RWPE2 (cell line): ENCODE measurements around the gene TYMP.

Experiments used
- ATAC-seq: fragments of 200-7000 bp; cut with Tn5 transposase; 3 replicates; pipeline ENCODE4 v1.9.1; 2021; ENCODE audit warnings: low read depth
- DNase-seq: peaks from one replicate; pipeline ENCODE4 v3.0.0-alpha.2; 2020; ENCODE audit warnings: low spot score
- H3K27ac ChIP-seq: fragments of 450-650 bp; 2 replicates; pipeline ENCODE4 v1.5.1; 2017; ENCODE audit warnings: mild to moderate bottlenecking; ENCODE audit not compliant: poor library complexity, severe bottlenecking
- H3K27me3 ChIP-seq: fragments of 250-450 bp; sonication (Bioruptor Pico); 2 replicates; pipeline ENCODE4 v1.5.1; 2021; ENCODE audit warnings: mild to moderate bottlenecking, moderate library complexity; ENCODE audit not compliant: insufficient read depth, poor library complexity, severe bottlenecking
- H3K36me3 ChIP-seq: fragments of 250-450 bp; sonication (Bioruptor Pico); 2 replicates; pipeline ENCODE4 v1.5.1; 2020; ENCODE audit warnings: low read depth, mild to moderate bottlenecking, moderate library complexity
- H3K4me1 ChIP-seq: fragments of 250-450 bp; sonication (Bioruptor Pico); 2 replicates; pipeline ENCODE4 v1.5.1; 2021; ENCODE audit warnings: mild to moderate bottlenecking, moderate library complexity; ENCODE audit not compliant: insufficient read depth, poor library complexity, severe bottlenecking
- H3K4me3 ChIP-seq: fragments of 250-450 bp; sonication (Bioruptor Pico); 2 replicates; pipeline ENCODE4 v1.5.1; 2021; ENCODE audit warnings: mild to moderate bottlenecking, moderate library complexity; ENCODE audit not compliant: severe bottlenecking
- H3K9me3 ChIP-seq: fragments of 250-450 bp; sonication (Bioruptor Pico); 2 replicates; pipeline ENCODE4 v1.5.1; 2021; ENCODE audit warnings: mild to moderate bottlenecking, moderate library complexity; ENCODE audit not compliant: severe bottlenecking
- TF ChIP-seq, protein P1 (sequence below): fragments of 450-650 bp; IDR thresholded peaks from one replicate; pipeline ENCODE4 v1.5.1; 2017; ENCODE audit warnings: mild to moderate bottlenecking, moderate library complexity; ENCODE audit not compliant: poor library complexity, severe bottlenecking

Gene TYMP

DNA sequence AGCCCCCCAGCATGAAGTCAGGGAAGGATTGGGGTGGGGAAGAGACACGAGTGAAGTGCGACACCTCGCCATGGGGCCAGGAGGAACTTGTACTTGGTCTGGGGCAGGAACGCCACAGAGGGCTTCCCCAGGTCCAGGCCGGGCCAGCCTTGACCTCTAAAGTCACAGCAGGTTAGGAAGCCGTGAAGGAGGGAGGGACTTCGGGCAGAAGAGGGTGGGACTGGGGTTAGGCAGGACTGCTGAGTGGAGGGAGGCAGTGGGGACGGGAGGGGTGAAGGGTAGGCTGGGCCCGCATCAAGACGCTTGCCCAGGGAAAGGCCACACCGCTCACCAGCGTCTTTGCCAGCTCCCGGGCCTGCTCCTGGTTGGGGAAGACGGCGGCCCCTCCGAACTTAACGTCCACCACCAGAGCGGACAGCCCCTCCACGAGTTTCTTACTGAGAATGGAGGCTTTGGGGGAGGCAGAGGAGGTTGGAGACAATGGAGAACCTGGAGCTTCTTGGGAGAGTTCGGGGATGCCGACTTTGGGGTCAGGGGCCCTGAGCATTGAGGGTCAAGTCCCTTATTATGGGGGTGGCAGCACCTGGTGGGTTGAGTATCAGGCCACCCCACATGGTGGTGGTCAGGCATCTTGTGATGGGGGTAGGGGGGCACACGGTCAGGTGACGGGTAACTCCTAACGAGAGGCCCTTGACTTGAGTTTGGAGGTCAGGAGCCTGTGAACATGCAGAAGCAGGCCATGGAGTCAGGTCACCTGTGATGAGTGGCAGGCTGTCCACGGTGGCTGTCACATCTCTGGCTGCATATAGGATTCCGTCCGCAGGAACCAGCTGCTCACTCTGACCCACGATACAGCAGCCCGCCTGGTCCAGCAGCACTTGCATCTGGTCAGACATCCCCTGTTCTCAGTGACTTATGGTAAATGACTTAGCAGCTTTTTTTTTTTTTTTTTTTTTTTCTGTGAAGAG lies 2.7 kb downstream of the TYMP start:
- H3K4me1 ChIP-seq: no peaks in the 10 kb centered on the region
- 0 out of 3 replicates have a peak, but pooled peaks have one; percentile 1 for ATAC-seq
- H3K27me3 ChIP-seq: no peaks in the 10 kb centered on the region
- H3K36me3 ChIP-seq: peaks cover under 1% of the 10 kb centered on the region; the same call in 1 of the 2 replicates
- no peaks in the 10 kb centered on the region for H3K9me3 ChIP-seq
- peak overlapping the region; percentile 51 for H3K4me3 ChIP-seq
- TF ChIP-seq, protein P1, sequence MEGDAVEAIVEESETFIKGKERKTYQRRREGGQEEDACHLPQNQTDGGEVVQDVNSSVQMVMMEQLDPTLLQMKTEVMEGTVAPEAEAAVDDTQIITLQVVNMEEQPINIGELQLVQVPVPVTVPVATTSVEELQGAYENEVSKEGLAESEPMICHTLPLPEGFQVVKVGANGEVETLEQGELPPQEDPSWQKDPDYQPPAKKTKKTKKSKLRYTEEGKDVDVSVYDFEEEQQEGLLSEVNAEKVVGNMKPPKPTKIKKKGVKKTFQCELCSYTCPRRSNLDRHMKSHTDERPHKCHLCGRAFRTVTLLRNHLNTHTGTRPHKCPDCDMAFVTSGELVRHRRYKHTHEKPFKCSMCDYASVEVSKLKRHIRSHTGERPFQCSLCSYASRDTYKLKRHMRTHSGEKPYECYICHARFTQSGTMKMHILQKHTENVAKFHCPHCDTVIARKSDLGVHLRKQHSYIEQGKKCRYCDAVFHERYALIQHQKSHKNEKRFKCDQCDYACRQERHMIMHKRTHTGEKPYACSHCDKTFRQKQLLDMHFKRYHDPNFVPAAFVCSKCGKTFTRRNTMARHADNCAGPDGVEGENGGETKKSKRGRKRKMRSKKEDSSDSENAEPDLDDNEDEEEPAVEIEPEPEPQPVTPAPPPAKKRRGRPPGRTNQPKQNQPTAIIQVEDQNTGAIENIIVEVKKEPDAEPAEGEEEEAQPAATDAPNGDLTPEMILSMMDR: no peak
- peak; percentile 66 for DNase-seq
- H3K27ac ChIP-seq: peak overlapping the region; percentile 81

DNA sequence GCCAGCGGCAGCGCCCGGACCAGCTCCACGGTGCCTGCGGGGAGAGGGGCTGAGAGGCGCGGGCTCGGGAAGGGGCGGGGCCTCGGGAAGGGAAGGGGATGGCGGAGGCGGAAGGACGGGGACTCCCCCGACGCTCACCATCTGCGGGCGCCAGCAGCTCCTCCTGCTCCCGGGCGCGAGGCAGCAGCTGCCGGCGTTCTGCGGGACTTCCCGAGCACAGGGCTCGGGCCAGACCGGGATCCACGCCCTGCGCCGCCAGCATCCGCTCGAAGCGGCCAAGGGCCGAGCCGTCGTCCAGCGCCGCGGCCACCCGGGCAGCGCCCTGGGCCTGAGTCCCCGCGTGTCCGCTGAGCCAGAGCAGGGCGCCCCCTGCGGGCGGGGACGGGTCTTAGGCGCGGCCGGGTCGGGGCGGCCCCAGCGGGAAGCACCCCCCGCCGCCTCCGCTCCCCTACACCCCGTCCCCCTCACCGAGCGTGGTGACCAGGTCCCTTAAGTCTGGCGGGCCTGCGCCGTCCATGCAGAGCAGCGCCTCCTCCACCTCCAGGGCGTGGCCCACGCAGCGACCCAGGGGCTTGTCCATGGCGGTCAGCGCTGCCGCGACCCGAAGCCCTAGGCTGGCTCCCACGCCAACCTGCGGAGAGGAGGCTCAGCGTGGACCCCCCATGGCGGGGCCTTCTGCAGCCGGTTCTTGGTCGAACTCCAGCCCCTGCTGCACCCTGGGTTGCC lies 3.5 kb downstream of the TYMP start:
- no peaks in the 10 kb centered on the region for H3K27me3 ChIP-seq
- peaks cover 3% of the 10 kb centered on the region; the same call in 1 of the 2 replicates for H3K36me3 ChIP-seq
- H3K27ac ChIP-seq: peak overlapping the region; percentile 81
- peak overlapping the region; percentile 51 for H3K4me3 ChIP-seq
- H3K4me1 ChIP-seq: no peaks in the 10 kb centered on the region
- H3K9me3 ChIP-seq: no peaks in the 10 kb centered on the region
- TF ChIP-seq, protein P1: peak; percentile 74
- ATAC-seq (peak; percentile 19), DNase-seq (peak; percentile 81)

DNA sequence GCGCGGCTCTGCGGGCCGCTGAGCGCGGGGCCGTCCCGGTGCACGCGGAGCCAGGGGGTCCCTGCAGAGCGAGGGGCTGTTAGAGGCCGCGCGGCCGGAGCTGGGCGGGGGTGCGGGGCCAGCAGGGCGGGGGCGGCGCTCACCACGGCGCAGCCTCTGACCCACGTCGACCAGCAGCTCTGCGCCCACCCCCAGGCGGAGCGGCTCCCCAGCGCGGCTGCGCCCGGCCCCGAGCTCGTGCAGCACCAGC lies 4.0 kb downstream of the TYMP start:
- Histone ChIP-seq H3K4me3 (peak overlapping the region; percentile 51), H3K27me3 (no peaks in the 10 kb centered on the region), H3K36me3 (peaks cover 4% of the 10 kb centered on the region; the same call in 1 of the 2 replicates), H3K27ac (peak overlapping the region; percentile 81), H3K4me1 (no peaks in the 10 kb centered on the region), H3K9me3 (no peaks in the 10 kb centered on the region)
- DNase-seq (no peak), ATAC-seq (no peak)
- TF ChIP-seq, protein P1: no peak

DNA sequence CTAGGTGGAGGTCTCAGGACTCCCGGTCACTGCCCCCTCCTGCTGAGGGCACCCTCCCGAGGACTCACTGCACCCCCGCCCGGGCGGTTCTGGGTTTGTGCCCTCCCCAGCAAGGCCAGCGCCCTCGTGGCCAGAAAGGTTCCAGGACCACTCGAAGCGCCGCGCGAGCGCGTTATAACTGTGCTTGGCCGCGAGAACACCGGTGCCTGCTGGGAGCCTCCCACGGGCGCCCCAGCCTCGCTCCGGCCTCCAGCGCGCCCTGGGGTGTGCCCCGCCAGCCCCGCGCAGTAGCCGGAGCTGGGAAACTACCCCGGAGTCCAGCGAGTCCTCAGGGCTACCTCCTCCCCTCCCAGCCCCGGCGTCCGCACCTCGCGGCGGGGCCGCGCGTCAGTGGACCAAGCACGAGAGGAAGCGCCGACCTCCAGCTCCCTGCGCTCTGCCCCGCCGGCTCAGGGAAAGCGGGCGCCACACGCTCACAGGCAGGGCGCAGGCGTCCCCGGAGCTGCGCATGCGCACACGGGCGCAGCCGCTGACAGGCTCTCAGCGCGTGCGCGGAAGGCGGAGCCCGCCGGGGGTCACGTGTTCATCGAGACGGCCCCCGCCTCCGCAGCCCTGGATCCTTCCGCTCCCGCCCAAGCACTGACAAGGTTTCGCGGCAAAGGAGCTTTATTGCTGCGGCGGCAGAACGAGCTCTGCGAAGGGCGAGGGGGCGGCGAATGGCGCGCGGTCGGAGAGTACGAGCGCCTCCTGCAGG lies 4.5 kb downstream of the TYMP start, which contains the start of gene SCO2:
Gene SCO2, minus strand, starts transcription at position 495 of the 754 bp plus-strand sequence. CDS start 1,187 bp downstream, outside the sequence.
- Histone ChIP-seq H3K36me3 (peaks cover 8% of the 10 kb centered on the region), H3K4me3 (peak within 1 kb of the TSS; percentile 51), H3K27me3 (no peaks in the 10 kb centered on the region), H3K9me3 (no peaks in the 10 kb centered on the region), H3K4me1 (no peaks in the 10 kb centered on the region), H3K27ac (peak within 1 kb of the TSS; percentile 81)
- ATAC-seq: peak; percentile 45
- TF ChIP-seq, protein P1: no peak
- peak; percentile 95 for DNase-seq
